ENCODE data around the gene SFI1.
"Not testable (repeated sequence)": the region's sequence is repeated elsewhere in the genome, so short reads cannot be mapped to it uniquely, and the experiment has no call there.

SFI1 gene

DNA sequence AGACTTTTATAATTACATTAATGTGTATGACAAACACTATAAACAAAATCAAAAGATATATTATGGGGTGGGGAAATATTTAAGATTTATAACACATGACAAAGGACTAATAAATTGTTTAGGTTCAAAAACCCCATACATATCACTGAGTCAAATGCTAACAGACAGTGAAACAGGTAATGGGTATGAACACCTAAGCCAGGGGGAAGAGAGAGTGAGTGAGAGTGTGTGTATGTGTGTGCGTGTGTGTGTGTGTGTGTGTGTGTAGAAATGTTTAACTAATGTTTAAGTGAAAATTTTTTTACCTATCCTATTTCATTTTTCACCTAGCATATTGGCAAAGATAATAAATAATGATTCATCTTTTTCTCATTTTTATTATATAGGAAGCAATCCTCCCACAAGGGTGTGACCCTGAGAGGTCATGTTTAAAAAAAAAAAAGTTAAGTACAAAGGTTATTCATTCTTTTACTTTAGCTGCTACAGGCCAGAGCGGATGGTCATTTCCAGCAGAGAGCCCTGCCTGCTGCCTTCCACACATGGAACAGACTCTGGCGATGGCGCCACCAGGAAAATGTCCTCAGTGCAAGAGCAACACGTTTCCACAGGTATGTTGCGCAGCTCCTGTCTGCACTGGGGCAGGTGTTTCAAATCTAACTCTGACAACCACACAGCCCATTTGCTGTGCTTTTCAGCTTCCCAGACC lies 92.8 kb downstream of the SFI1 start:
- DNase-seq = no peak

- not testable (repeated sequence) for DNase-seq
Observed at GRCh38 chr22:31590161-31590560, 93.8 kb downstream of the SFI1 start.

DNA sequence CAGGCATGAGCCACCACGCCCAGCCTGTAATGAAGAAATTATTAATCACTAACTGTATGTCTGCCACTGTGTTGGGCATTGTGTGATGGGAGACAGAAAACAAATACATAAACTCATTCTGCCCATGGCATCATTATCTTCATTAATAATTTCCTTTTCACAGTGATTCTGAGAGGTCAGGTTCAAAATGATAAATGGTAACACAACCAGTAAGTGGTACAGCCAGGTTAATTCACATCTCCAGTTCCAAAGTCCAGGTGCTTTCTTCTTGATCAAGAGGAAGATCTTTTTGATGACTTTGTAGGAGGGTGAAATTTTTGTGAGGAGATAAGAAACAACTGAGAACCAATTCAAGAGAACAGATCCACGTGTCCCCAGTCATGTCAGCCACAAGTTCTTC lies 98.9 kb downstream of the SFI1 start:
- no peak for DNase-seq

DNA sequence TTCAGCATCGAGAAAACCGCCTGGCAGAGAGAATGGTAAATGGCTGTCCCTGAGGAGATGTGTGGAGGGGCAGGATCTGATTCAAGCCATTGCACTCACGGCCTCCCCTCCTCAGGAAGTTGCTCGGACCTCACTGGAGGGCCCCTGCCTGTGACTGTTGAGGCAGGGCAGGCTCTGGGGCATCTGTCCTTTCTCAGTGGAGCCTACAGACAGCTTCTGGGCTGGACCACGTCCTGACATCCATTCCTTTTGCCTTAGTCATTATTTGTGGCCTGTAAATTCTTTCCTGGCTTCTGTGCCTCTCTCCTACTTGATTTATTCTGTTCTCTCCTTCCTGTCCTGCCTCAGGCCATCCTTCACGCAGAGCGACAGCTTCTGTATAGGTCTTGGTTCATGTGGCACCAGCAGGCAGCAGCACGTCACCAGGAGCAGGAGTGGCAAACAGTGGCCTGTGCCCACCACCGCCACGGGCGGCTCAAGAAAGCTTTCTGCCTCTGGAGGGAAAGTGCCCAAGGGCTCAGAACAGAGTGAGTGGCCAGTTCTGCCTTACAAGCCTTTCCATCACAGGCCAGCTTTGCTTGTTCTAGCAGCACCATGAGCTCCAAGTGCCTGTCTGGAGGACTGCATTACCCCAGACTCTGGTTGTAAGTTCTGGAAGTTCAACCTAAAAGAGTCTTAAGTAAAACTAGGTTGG lies 106.1 kb downstream of the SFI1 start:
- DNase-seq = no peak

DNA sequence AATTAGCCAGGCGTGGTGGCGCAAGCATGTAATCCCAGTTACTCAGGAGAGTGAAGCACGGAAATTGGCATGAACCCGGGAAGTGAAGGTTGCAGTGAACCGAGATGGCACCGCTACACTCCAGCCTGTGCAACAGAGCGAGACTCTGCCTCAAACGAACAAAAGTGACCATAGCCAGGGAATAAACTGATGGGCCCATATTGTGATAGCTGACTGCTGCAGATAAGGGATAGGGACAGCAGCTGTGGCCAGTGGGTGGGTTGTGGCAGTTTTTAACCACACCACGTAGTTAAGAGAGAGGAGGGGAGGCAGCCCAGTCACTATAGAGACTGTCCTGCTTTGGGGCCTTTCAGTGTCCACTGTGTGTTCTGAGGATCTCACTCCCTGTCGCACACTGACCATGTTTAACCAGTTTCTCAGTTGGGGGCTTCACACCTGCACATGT lies 106.8 kb downstream of the SFI1 start:
- no peak for DNase-seq

DNA sequence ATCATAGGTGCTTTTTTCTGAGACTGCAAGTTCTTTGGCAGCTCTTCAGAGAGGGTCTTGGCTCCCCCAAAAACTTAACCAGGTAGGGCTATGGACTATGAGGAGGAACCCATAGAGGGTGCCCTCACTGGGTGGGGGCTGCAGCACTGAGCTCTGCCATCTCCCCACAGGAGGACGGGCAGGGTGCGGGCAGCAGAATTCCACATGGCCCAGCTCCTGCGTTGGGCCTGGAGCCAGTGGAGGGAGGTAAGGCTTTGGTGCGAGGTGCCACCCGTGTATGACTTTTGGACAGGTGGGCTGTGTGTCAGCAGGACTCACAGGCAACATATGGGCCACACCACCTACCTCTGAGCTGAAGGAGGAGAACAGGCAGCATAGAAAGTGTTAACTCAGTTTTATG lies 107.2 kb downstream of the SFI1 start:
- DNase-seq = no peak

- DNase-seq = peak; percentile 6
Observed at GRCh38 chr22:31604137-31604705, 107.9 kb downstream of the SFI1 start.

GRCh38 chr22:31604746-31605705 lies 108.7 kb downstream of the SFI1 start:
- no peak for DNase-seq

GRCh38 chr22:31605851-31606585 lies 109.7 kb downstream of the SFI1 start:
- no peak for DNase-seq

DNA sequence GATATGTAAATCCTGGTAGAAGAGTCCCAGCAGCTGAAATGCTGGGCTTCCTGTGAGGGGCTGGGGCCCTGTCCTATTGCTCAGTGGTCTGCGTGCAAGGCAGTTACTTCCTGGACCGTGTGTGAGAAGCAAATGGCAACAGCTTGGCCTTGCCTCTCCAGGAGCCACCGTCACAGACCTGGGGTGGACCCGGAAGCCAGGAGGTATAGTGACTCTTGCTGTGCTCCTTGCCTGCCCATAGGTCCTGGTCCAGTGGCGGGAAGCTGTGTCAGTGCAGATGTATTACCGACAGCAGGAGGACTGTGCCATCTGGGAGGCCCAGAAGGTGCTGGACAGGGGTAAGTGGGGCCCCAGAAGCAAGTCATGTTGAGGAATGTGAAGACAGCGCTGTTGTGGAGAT lies 111.4 kb downstream of the SFI1 start:
- DNase-seq = no peak

DNA sequence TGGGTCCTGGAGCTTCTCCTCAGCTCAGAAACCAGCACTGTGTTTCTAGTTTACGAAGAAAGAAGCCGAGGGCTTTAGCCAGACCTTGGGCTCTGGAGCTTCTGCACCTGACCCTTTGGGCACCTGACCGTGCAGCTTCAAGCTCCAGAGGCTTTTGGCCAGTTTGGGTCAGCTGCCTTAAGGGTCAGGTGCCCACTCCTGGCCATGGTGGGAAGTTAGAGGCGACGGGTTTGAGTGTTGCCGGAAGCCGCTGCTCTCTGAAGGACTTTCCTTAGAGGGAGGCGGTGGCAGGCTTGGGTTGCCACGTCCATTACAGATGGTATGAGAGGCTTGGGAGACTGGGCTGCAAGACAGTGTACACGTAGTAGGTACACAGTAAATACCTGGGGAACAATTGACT lies 113.4 kb downstream of the SFI1 start:
- DNase-seq = no peak

GRCh38 chr22:31610611-31611010 lies 114.3 kb downstream of the SFI1 start:
- DNase-seq = no peak

- peak; percentile 10 for DNase-seq
Observed at GRCh38 chr22:31611061-31611760, 114.9 kb downstream of the SFI1 start.

- DNase-seq = no peak
Observed at GRCh38 chr22:31612891-31613285, 116.6 kb downstream of the SFI1 start.

DNA sequence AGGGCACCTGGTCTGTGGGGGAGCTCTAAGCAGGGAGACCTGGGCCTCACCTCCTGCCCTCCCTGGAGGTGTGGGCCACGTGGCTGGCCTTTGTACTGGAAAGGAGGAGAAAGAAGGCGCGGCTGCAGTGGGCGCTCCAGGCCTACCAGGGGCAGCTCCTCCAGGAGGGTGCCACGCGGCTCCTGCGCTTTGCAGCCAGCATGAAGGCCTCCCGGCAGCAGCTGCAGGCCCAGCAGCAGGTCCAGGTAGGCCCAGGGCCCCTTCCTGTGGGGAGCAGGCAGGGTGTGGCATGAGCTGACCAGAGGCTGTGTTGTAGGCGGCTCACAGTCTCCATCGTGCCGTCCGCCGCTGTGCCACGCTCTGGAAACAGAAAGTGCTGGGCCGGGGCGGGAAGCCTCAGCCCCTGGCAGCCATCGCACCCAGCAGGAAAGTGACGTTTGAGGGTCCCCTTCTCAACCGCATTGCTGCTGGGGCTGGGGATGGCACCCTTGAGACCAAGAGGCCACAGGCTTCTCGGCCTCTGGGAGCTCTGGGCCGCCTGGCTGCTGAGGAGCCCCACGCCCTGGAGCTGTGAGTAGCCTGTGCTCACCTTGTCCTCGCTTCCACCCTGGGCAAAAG lies 117.1 kb downstream of the SFI1 start:
- no peak for DNase-seq

DNA sequence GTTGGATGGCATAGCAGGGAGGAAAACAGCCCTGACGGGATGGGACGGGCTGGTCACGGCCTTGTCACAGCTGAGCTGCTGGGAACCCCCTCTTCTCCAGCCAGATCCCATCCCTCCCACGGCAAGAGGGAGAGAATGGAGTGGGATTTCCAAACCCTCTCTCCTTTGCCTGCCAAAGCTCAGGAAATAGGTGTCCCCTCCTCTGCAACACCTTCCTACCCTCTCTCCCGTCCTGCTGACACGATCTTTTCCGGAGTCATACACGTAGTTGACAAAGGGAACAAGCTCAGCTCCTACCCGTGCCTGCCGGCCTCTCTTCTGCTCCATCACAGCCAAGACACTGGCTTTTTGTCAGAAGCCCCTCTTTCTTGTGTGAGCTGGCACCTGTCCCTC lies 117.6 kb downstream of the SFI1 start:
- DNase-seq = no peak

- no peak for DNase-seq
Observed at GRCh38 chr22:31614781-31615490, 118.6 kb downstream of the SFI1 start.

DNA sequence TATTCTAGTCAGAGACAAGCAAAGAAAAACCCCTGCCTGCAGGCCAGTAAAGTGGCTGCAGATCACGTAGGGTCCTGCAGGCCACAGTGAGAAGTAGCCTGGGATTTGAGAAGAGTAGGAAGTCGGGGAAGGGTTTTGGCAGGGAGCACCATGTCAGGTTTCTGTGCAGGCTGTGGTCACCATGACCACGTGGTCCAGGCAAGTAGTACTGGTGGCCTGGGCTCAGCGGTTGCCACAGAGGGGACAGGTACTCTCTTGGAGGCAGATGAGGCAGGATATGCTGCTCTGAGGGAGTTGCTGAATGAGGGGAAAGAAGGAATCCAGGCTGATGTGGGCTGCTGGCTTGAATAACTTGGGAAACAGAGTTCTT lies 119.1 kb downstream of the SFI1 start:
- no peak for DNase-seq

DNA sequence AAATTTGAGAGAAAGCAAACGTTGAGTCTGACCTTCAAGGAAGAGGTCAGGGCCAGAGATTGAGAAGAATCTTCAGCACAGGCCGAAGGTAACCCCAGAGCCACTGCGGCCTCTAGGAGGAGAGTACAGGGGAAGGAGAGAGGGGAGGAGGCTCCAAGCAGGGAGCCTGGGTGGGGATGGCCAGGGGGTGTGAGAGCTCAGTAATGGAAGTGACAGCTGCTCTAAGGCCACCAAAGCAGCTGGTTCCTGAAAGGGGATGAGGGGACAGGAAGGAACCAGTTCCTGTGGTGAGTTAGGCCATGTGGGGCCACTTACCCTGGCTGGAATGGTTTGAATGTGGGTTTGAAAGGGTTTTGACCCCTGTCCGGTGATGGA lies 119.6 kb downstream of the SFI1 start:
- no peak for DNase-seq

DNA sequence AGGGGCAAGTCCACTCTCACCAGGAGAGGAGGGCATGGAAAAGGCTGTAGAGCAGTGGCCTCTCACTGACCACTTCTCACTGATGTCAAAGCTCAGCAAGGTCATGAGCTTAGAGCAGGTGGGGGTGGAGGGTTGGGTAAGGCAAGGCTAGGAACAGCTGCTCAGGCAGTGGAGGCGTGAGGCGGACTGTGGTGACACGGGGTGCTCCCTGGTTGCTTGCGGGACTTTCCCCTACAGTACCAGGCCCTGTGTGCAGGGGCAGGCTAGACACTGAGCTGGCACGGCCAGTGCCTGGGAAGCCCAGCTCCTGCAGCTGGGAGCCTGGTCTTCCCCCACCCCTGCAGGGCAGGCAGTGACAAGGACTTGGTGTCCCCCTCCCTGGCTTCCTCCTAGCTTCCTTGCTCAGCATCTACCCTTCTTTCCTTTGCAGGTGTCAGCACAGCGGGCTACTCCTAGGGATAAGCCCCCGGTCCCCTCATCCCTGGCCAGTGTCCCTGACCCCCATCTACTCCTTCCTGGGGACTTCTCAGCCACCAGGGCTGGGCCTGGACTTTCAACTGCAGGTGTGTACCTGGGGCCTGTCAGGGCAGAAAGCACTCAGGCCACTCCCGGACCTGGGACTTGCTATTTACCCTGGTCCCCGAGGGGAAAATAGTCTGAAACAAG lies 120.1 kb downstream of the SFI1 start:
- DNase-seq = no peak

Data from NCI-H2029 (cell line).